ENCODE measurements around the gene NREP. TPM values are rescaled to one million over a fixed set of nuclear protein-coding genes. Genes with fewer than 3 reads are reported as not detected.

Gene NREP
- total RNA-seq, 1 experiment from 2014 or later = 163 TPM

DNA sequence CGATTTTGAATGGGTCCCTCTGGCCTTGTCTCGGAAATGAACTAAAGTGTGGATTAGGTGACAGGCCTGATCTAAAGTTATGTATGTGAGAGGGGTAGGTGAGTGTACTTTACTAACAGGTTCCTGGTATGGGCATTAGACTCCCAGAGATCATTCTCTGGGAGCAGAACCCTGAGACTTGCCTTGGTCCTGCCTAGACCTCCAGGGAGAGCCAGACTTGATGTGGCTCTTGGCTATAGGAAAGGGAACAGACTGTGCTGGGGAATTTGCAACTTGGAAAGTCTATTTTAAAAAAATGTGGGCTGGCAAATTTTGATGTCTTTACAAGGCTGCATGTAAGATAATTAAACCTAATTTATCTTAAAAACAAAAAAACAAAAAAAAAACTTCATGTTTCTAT is 49.8 kb upstream of the NREP start:
- no peak for DNase-seq
- no peaks in the 10 kb centered on the region for H4K20me1 ChIP-seq (ENCODE audit: control insufficient read depth, insufficient read depth, insufficient read length)
- no peak overlapping the region for H2BK15ac ChIP-seq (ENCODE audit: low read depth, low read length)
- no peak overlapping the region for H2AK5ac ChIP-seq (ENCODE audit: insufficient read length, low read length)
- no peaks in the 10 kb centered on the region for H3K23me2 ChIP-seq (ENCODE audit: insufficient read length, low read depth, low read length, poor library complexity, severe bottlenecking)
- no peak overlapping the region for H3K9ac ChIP-seq (ENCODE audit: extremely low read depth, insufficient read length, low read length)
- H3K23ac ChIP-seq (ENCODE audit: insufficient read length, low read depth, low read length) = no peak overlapping the region
- no peak overlapping the region for H3K14ac ChIP-seq (ENCODE audit: insufficient read depth, low read length)
- H2BK5ac ChIP-seq (ENCODE audit: insufficient read length, low read length) = no peak overlapping the region
- H2BK120ac ChIP-seq (ENCODE audit: low read depth, low read length, poor library complexity, severe bottlenecking) = no peak overlapping the region
- no peak overlapping the region for H3K56ac ChIP-seq (ENCODE audit: insufficient read length, low read depth, low read length)
- TF ChIP-seq CTCF (conservative IDR thresholded peaks at IDR 0.05) = no peak
- no peaks in the 10 kb centered on the region for H3K79me2 ChIP-seq (ENCODE audit: insufficient read depth, low read length)
- no peak overlapping the region for H4K5ac ChIP-seq (ENCODE audit: insufficient read length, low read depth, low read length)
- no peak overlapping the region for H2BK20ac ChIP-seq (ENCODE audit: low read depth, low read length, poor library complexity, severe bottlenecking)
- peaks cover 0 to 8% (median 0%) of the 10 kb centered on the region in 3 experiments; a peak in 2 of 7 replicates for H3K36me3 Mint-ChIP-seq (ENCODE audit: insufficient read depth in 1 of 3, low read depth in 3 of 3)
- no peak overlapping the region for H4K8ac ChIP-seq (replicated peaks; ENCODE audit: insufficient read length, low read depth, low read length)
- no peak overlapping the region for H2BK12ac ChIP-seq (ENCODE audit: insufficient read length, low read depth, low read length)
- H3K4me3 Mint-ChIP-seq = no peak overlapping the region
- H3K27me3 Mint-ChIP-seq (ENCODE audit: low read depth) = no peaks in the 10 kb centered on the region
- H3K9me3 ChIP-seq (ENCODE audit: control insufficient read depth, low read depth, low read length) = no peaks in the 10 kb centered on the region
- H3K9me3 Mint-ChIP-seq = peaks cover 0 to 3% of the 10 kb centered on the region in 2 experiments; a peak in 2 of 5 replicates
- no peak overlapping the region for H4K91ac ChIP-seq (ENCODE audit: insufficient read length, low read depth, low read length)
- no CpG with 5 or more reads among the region's 2 CpGs for WGBS (ENCODE audit: extremely low coverage, insufficient read length, low lambda C conversion rate)
- H3K27ac Mint-ChIP-seq = no peak overlapping the region
- H3K4ac ChIP-seq (ENCODE audit: low read depth, low read length) = no peak overlapping the region
- H3K18ac ChIP-seq (ENCODE audit: insufficient read length, low read depth, low read length) = no peak overlapping the region
- H3K4me1 ChIP-seq (ENCODE audit: insufficient read depth, low read length) = no peaks in the 10 kb centered on the region; the same call in 1 of the 2 replicates
- no peak overlapping the region for H3T11ph ChIP-seq (ENCODE audit: low read length)
- H2AFZ ChIP-seq (ENCODE audit: low read length) = no peak overlapping the region
- no peak overlapping the region for H3K4me2 ChIP-seq (ENCODE audit: insufficient read depth, insufficient read length, low read length)
- H3K27ac ChIP-seq (ENCODE audit: insufficient read length, low read depth, low read length) = no peak overlapping the region
- peaks cover 5 to 8% of the 10 kb centered on the region in 2 experiments; a peak in 3 of 4 replicates for H3K4me1 Mint-ChIP-seq
- no peaks in the 10 kb centered on the region for H3K27me3 ChIP-seq (ENCODE audit: insufficient read depth, low read length)
- no peaks in the 10 kb centered on the region for H3K79me1 ChIP-seq (ENCODE audit: insufficient read depth, low read depth, low read length, poor library complexity, severe bottlenecking)
